Neural cell (in vitro differentiated cells): Measurements from ENCODE around the gene PCBD2. TPM values are rescaled to one million over a fixed set of nuclear protein-coding genes. Genes with fewer than 3 reads are reported as not detected.

Experiments
- H2AFZ ChIP-seq: fragments of 200-600, 300-800 bp; sonication (generic), shearing (Covaris generic); 2 replicates; pipeline ENCODE4 v1.6.0; 2014; ENCODE audit warnings: low read depth, mild to moderate bottlenecking, antibody characterized with exemption, low read length, moderate library complexity
- H3F3A ChIP-seq: fragments of 200-600 bp; shearing (Covaris generic); 2 replicates; pipeline ENCODE4 v1.6.1; 2016; ENCODE audit warnings: mild to moderate bottlenecking, moderate library complexity, mixed read lengths, antibody characterized with exemption, low read length; ENCODE audit not compliant: insufficient read depth, poor library complexity, severe bottlenecking
- H3K27ac ChIP-seq: fragments of 200-600, 300-800 bp; sonication (generic), shearing (Covaris generic); 2 replicates; pipeline ENCODE4 v1.5.1; 2014; ENCODE audit warnings: mild to moderate bottlenecking, low read length, moderate library complexity
- H3K27me3 ChIP-seq: fragments of 300-800, 200-600 bp; sonication (generic), shearing (Covaris generic); 2 replicates; pipeline ENCODE4 v1.6.0; 2014; ENCODE audit warnings: mild to moderate bottlenecking, low read depth, low read length, moderate library complexity; ENCODE audit not compliant: insufficient read depth
- H3K36me3 ChIP-seq: fragments of 300-800, 200-600 bp; sonication (generic), shearing (Covaris generic); 2 replicates; pipeline ENCODE4 v1.5.1; 2014; ENCODE audit warnings: mild to moderate bottlenecking, antibody characterized with exemption, low read length, moderate library complexity; ENCODE audit not compliant: insufficient read depth
- H3K4me2 ChIP-seq: fragments of 300-800, 200-600 bp; sonication (generic), shearing (Covaris generic); 2 replicates; pipeline ENCODE4 v1.6.0; 2014; ENCODE audit warnings: mild to moderate bottlenecking, low read length
- H3K4me3 ChIP-seq: fragments of 300-800, 200-600 bp; sonication (generic), shearing (Covaris generic); 2 replicates; pipeline ENCODE4 v1.5.1; 2014; ENCODE audit warnings: mild to moderate bottlenecking, low read length, moderate library complexity
- H3K79me2 ChIP-seq: fragments of 200-600 bp; shearing (Covaris generic); replicated peaks from 2 replicates; pipeline ENCODE4 v1.6.0; 2014; ENCODE audit warnings: mild to moderate bottlenecking, low read length, moderate library complexity; ENCODE audit not compliant: insufficient read depth
- H3K9ac ChIP-seq: fragments of 300-800, 200-600 bp; sonication (generic), shearing (Covaris generic); 2 replicates; pipeline ENCODE4 v1.6.1; 2016; ENCODE audit warnings: mild to moderate bottlenecking, low read length, mixed read lengths
- H3K9me2 ChIP-seq: fragments of 200-600 bp; shearing (Covaris generic); 2 replicates; pipeline ENCODE4 v1.6.1; 2016; ENCODE audit warnings: mild to moderate bottlenecking, low read length, mixed read lengths; ENCODE audit not compliant: insufficient read depth
- H3K9me3 ChIP-seq: fragments of 200-600, 300-800 bp; sonication (generic), shearing (Covaris generic); 2 replicates; pipeline ENCODE4 v1.6.1; 2016; ENCODE audit warnings: mild to moderate bottlenecking, mixed run types, low read length, moderate library complexity, mixed read lengths
- H4K20me1 ChIP-seq: fragments of 200-600 bp; shearing (Covaris generic); 2 replicates; pipeline ENCODE4 v1.6.1; 2016; ENCODE audit warnings: mild to moderate bottlenecking, mixed run types; ENCODE audit not compliant: insufficient read depth
- EP300 ChIP-seq: fragments of 450-650 bp; conservative IDR thresholded peaks from 2 replicates; pipeline ENCODE4 v1.6.1; 2014; ENCODE audit warnings: antibody characterized with exemption, mild to moderate bottlenecking, moderate library complexity; ENCODE audit not compliant: poor library complexity, severe bottlenecking
- EZH2 ChIP-seq: fragments of 200-600, 300-800 bp; shearing (Covaris generic), sonication (generic); IDR thresholded peaks from 2 replicates; pipeline ENCODE4 v1.6.1; 2014; ENCODE audit warnings: antibody characterized with exemption, low read length, borderline replicate concordance, mild to moderate bottlenecking; ENCODE audit not compliant: insufficient read depth, poor library complexity, severe bottlenecking
- MXI1 ChIP-seq: fragments of 450-650 bp; conservative IDR thresholded peaks from 2 replicates; pipeline ENCODE4 v1.6.1; 2014; ENCODE audit warnings: antibody characterized with exemption, mild to moderate bottlenecking; ENCODE audit not compliant: poor library complexity, severe bottlenecking
- POLR2AphosphoS5 ChIP-seq: IDR thresholded peaks from 2 replicates; pipeline ENCODE4 v1.6.1; 2012
- RAD21 ChIP-seq: fragments of 450-650 bp; conservative IDR thresholded peaks from 2 replicates; pipeline ENCODE4 v1.6.1; 2014; ENCODE audit warnings: antibody characterized with exemption, mild to moderate bottlenecking, moderate library complexity
- SMC3 ChIP-seq: fragments of 450-650 bp; conservative IDR thresholded peaks from 2 replicates; pipeline ENCODE4 v1.6.1; 2014; ENCODE audit warnings: antibody characterized with exemption, mild to moderate bottlenecking, moderate library complexity; ENCODE audit not compliant: poor library complexity
- TAF1 ChIP-seq: IDR thresholded peaks from 2 replicates; pipeline ENCODE4 v1.6.1; 2012; ENCODE audit warnings: low read depth
- polyA plus RNA-seq: library from polyadenylated mRNA; depleted of rRNA; stranded (reverse); fragments of >200 nt; gene quantifications from 2 replicates; pipeline ENCODE4 v1.2.3, GENCODE V29; 2014
- TF ChIP-seq, protein P1 (sequence below): IDR thresholded peaks from 2 replicates; pipeline ENCODE4 v1.6.1; 2012; ENCODE audit warnings: borderline replicate concordance
- TF ChIP-seq, protein P2 (sequence below): fragments of 450-650 bp; IDR thresholded peaks from 2 replicates; pipeline ENCODE4 v1.5.1; 2014; ENCODE audit warnings: antibody characterized with exemption, mild to moderate bottlenecking, moderate library complexity; ENCODE audit not compliant: poor library complexity, severe bottlenecking

PCBD2 gene
- polyA plus RNA-seq, 1 donor from 2014 or later, result 6.0 TPM

DNA sequence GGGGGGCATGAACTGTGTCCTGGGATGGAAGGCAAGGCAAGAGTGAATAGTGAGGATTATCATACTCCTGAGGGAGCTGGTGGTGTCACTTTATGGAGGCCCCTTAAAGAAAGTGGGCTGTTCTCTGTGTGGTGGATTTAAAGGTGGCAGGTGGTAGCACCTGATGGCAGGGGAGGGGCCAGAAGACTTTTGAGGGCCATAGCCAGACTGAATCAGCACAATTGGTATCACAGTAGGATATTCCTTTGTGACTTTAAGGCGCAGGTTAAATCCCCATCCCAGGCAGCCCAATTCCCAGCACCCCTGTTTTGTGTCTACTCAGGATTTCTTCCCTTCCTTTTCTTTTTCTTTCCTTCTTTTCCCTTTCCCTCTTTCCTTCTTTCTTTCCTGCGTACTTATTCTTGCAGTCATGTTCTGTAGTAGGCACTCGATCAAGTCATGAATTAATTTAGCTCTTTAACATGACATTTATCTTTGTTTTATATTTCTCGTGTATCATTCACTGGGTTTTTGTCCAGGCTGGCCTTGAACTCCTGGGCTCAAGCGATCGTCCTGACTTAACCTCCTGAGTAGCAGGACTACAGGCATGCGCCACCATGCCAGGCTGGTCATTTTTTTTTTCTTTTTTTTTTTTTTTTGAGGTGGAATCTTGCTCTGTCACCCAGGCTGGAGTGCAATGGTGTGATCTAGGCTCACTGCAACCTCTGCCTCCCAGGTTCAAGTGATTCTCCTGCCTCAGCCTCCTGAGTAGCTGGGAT lies 11.0 kb upstream of the PCBD2 start:
- peaks cover 7% of the 10 kb centered on the region for H3K36me3 ChIP-seq
- H3K79me2 ChIP-seq, result peaks cover 3% of the 10 kb centered on the region
- no peak overlapping the region for H3K27ac ChIP-seq
- TF ChIP-seq, protein P1, sequence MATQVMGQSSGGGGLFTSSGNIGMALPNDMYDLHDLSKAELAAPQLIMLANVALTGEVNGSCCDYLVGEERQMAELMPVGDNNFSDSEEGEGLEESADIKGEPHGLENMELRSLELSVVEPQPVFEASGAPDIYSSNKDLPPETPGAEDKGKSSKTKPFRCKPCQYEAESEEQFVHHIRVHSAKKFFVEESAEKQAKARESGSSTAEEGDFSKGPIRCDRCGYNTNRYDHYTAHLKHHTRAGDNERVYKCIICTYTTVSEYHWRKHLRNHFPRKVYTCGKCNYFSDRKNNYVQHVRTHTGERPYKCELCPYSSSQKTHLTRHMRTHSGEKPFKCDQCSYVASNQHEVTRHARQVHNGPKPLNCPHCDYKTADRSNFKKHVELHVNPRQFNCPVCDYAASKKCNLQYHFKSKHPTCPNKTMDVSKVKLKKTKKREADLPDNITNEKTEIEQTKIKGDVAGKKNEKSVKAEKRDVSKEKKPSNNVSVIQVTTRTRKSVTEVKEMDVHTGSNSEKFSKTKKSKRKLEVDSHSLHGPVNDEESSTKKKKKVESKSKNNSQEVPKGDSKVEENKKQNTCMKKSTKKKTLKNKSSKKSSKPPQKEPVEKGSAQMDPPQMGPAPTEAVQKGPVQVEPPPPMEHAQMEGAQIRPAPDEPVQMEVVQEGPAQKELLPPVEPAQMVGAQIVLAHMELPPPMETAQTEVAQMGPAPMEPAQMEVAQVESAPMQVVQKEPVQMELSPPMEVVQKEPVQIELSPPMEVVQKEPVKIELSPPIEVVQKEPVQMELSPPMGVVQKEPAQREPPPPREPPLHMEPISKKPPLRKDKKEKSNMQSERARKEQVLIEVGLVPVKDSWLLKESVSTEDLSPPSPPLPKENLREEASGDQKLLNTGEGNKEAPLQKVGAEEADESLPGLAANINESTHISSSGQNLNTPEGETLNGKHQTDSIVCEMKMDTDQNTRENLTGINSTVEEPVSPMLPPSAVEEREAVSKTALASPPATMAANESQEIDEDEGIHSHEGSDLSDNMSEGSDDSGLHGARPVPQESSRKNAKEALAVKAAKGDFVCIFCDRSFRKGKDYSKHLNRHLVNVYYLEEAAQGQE, result no peak
- TF ChIP-seq SMC3, result no peak
- no peak for TF ChIP-seq EP300
- no peak for TF ChIP-seq TAF1
- no peak for TF ChIP-seq MXI1
- TF ChIP-seq RAD21, result no peak
- TF ChIP-seq, protein P2, sequence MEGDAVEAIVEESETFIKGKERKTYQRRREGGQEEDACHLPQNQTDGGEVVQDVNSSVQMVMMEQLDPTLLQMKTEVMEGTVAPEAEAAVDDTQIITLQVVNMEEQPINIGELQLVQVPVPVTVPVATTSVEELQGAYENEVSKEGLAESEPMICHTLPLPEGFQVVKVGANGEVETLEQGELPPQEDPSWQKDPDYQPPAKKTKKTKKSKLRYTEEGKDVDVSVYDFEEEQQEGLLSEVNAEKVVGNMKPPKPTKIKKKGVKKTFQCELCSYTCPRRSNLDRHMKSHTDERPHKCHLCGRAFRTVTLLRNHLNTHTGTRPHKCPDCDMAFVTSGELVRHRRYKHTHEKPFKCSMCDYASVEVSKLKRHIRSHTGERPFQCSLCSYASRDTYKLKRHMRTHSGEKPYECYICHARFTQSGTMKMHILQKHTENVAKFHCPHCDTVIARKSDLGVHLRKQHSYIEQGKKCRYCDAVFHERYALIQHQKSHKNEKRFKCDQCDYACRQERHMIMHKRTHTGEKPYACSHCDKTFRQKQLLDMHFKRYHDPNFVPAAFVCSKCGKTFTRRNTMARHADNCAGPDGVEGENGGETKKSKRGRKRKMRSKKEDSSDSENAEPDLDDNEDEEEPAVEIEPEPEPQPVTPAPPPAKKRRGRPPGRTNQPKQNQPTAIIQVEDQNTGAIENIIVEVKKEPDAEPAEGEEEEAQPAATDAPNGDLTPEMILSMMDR, result no peak
- no peak for TF ChIP-seq POLR2AphosphoS5
- TF ChIP-seq EZH2, result no peak
- H4K20me1 ChIP-seq, result no peaks in the 10 kb centered on the region
- no peak overlapping the region for H3K9ac ChIP-seq
- H2AFZ ChIP-seq, result no peak overlapping the region
- no peaks in the 10 kb centered on the region for H3F3A ChIP-seq
- H3K4me2 ChIP-seq, result no peak overlapping the region
- H3K9me2 ChIP-seq, result no peaks in the 10 kb centered on the region
- H3K4me3 ChIP-seq, result no peak overlapping the region
- no peaks in the 10 kb centered on the region for H3K9me3 ChIP-seq
- no peaks in the 10 kb centered on the region for H3K27me3 ChIP-seq

DNA sequence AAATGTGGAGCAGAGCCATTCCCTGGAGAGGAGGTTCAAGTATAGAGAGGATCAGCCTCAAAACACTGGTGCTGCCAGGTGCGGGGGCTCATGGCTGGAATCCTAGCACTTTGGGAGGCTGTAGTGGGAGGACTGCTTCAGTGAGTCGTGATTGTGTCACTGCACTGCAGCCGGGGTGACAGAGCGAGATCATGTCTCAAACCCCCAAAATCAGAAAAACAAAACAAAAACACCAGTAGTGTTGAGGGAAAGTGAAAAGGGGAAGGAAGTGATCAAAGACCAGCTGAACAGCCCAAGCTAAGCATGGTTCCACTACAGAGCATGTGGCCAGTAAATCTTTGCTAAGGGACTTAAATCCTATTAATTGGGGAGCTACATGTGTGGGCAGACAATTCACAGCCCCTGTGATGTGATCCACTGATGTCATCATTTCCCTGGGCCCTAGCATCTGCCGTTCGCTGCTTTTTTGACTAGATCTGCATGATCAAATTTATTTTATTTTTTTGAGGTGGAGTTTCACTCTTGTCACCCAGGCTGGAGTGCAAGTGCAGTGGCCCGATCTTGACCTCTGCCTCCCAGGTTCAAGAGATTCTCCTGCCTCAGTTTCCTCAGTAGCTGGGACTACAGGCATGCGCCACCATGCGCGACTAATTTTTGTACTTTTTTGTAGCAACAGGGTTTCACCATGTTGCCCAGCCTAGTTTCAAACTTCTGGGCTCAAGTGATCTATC lies 2.7 kb upstream of the PCBD2 start:
- TF ChIP-seq POLR2AphosphoS5 (no peak), SMC3 (no peak), EP300 (no peak), RAD21 (no peak), MXI1 (no peak), TAF1 (no peak), EZH2 (no peak)
- TF ChIP-seq, protein P1, result no peak
- TF ChIP-seq, protein P2, result no peak
- no peak overlapping the region for H3K9ac ChIP-seq
- H3K27ac ChIP-seq, result no peak overlapping the region
- H3K9me2 ChIP-seq, result no peaks in the 10 kb centered on the region
- no peaks in the 10 kb centered on the region for H4K20me1 ChIP-seq
- peaks cover 4% of the 10 kb centered on the region for H3F3A ChIP-seq
- H3K4me2 ChIP-seq, result no peak overlapping the region
- no peaks in the 10 kb centered on the region for H3K27me3 ChIP-seq
- H3K36me3 ChIP-seq, result no peaks in the 10 kb centered on the region
- H2AFZ ChIP-seq, result no peak overlapping the region
- no peaks in the 10 kb centered on the region for H3K9me3 ChIP-seq
- no peak overlapping the region for H3K4me3 ChIP-seq
- no peaks in the 10 kb centered on the region for H3K79me2 ChIP-seq
